Keratinocyte (primary cell): ENCODE measurements around the gene CAVIN1.

Source experiments
- EZH2 ChIP-seq: IDR thresholded peaks from one replicate; pipeline ENCODE4 v1.6.1; 2012; ENCODE audit warnings: inconsistent platforms, mild to moderate bottlenecking, low read length, moderate library complexity
- TF ChIP-seq, protein P1 (sequence below), 3 experiments: IDR thresholded peaks in 1 of 3; conservative IDR thresholded peaks in 1 of 3; optimal IDR thresholded peaks in 1 of 3; 2 replicates in 2 of 3; 3 replicates in 1 of 3; pipeline versions ENCODE3 to v1.5.1; 2011; ENCODE audit warnings: low read length in 3 of 3, mild to moderate bottlenecking in 3 of 3, moderate library complexity in 2 of 3, control low read depth in 1 of 3, inconsistent platforms in 1 of 3; ENCODE audit not compliant: insufficient read depth in 2 of 3; ENCODE audit errors: extremely low read depth in 1 of 3

DNA sequence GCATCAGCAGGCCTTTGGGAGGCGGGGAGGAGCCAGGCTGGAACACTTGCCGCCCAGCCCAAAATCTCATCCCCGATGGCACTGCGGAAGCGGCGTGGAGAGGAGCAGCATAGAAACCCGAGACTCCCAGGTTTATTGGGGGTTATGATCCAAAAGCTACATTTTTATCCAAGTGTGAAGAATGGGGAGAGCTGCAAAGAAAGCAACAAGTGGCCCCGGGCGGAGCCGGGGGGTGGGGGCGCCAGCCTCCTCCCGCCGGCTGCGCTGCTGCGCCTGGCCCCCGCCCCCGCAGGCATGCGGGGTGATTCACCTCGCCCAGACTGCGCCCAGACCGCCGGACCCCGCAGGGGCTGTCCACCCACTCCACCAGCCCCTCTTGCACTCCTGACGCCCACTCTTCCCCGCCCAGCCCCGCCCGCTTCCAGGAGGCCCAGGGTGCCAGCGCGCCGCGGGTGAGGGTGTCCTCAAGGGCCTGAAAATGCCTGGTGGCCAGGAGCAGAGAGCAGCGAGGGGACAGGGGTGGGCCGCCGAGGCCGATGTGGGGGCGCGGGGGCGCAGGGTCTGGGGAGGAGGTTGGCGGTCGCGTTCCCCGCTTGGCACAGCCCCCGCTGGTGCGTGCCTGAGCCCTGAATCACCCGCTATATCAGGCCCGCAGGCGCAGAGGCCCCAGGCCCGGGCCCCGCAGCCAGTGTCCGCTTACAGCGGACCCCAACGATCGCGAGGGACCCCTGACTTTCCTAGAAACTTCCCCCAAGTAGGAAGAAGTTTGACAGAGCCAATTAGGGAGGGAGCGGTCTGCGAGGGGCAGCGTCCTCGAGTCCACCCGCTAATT lies 1.3 kb downstream of the CAVIN1 start:
- TF ChIP-seq, protein P1, sequence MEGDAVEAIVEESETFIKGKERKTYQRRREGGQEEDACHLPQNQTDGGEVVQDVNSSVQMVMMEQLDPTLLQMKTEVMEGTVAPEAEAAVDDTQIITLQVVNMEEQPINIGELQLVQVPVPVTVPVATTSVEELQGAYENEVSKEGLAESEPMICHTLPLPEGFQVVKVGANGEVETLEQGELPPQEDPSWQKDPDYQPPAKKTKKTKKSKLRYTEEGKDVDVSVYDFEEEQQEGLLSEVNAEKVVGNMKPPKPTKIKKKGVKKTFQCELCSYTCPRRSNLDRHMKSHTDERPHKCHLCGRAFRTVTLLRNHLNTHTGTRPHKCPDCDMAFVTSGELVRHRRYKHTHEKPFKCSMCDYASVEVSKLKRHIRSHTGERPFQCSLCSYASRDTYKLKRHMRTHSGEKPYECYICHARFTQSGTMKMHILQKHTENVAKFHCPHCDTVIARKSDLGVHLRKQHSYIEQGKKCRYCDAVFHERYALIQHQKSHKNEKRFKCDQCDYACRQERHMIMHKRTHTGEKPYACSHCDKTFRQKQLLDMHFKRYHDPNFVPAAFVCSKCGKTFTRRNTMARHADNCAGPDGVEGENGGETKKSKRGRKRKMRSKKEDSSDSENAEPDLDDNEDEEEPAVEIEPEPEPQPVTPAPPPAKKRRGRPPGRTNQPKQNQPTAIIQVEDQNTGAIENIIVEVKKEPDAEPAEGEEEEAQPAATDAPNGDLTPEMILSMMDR (optimal IDR thresholded peaks at IDR 0.05 in 1 of 3, IDR thresholded peaks at IDR 0.05 in 1 of 3, conservative IDR thresholded peaks at IDR 0.05 in 1 of 3; ENCODE audit: extremely low read depth in 1 of 3, insufficient read depth in 2 of 3, low read length in 3 of 3), result no peak
- TF ChIP-seq EZH2, result no peak
